Activated naive CD4-positive, alpha-beta T cell treated with anti-CD3 and anti-CD28 coated beads, Interleukin-2, amount 50 U/mL, for 16 hours (primary cell): Measurements from ENCODE around the gene LRRC19.

Experiments used
- DNase-seq: peaks from one replicate; pipeline ENCODE4 v3.0.0-alpha.2; 2020

LRRC19 gene

DNA sequence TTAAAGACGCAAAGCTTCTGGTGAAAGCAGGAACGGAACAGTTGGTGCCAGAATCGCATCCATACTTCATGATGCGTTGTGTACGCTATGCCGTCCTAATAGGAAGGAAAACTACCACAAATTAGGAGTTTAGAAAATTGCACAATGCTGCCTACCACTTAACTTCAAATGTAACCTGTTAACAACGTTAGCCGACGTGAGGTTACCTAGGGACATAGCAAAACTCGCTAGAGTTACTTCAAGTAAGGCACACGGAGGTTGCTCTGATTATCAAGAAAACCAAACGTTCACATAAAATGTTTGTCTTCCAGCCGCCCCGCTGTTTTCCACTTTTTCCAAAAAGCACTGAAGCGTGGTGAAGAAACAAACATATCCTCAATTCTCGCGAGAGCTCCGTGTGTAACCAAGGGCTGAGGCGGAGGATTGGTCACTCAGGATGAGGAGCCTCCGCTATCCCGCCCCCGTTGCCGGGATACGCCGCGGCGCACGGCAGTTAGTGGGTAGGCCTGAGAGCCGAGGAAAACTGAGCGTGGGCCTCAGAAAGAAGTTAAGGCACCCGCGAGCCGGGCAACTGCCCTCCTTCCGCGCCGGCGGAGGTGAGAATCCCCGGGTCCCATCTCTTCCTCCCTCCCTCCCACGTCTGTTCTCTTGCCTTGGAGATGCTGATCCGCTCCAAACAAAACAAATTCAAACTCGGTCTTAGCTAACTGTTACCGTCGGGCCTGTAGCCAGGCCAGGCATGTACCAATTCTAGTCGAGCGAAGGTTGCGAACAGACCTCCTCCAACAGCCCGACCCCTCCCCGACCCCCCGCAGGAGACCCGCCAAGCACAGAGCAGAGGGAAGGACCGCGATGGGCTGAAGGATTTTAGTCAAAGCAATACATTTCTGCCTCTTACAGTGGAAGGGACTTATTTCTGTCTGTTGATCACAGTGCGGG lies 49.3 kb downstream of the LRRC19 start, which contains the start of gene IFT74:
TSS of gene IFT74 (plus strand) at position 492 of the 939 bp plus-strand sequence. CDS start 5,556 bp downstream, outside the sequence.
- DNase-seq = peak; percentile 95

- no peak for DNase-seq
Observed at GRCh38 chr9:26955222-26955903, 50.1 kb downstream of the LRRC19 start.

DNA sequence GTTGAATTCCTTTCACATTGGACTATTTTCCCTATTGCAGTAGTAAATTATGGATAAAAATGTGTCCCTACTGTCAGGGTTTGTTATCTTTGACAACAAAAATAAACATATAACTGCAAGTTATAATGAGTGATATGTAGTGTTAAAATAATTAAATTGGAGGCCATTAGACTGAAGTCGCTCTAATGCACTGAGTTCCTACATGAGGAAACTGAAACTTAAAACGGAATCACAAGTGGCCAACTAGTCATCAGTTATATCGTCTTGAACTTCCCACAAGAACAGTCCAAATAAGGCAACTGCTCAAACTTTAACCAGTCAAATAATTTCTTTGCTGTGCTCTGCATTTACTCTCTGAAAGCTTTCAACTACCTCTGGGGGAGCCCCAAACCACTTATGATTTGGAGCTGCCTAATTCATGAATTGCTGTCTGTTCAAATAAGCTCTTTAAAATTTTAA lies 51.4 kb downstream of the LRRC19 start:
- DNase-seq = no peak

GRCh38 chr9:26951794-26952193 lies 53.7 kb downstream of the LRRC19 start:
- no peak for DNase-seq

- DNase-seq = no peak
Observed at GRCh38 chr9:26950521-26950920, 55.0 kb downstream of the LRRC19 start.

- no peak for DNase-seq
Observed at GRCh38 chr9:26949637-26950069, 55.8 kb downstream of the LRRC19 start.

DNA sequence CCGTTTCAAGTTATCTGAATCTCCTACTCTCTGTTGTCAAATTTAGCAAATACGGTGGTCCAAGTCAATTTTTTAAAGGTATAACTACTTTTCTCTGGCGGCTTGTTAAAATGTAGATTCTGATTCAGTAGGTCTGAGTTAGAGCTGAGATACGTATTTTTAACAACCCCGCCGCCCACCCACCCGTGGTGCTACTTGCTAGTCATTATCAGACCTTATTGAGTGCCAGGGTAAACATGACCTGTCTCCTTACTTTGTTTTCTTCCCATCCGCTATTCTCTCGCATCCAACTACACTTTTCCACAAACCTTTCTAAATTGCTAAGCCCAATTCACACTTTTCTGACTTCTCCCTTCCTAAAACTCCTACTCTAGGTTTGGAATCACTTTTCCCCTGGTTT lies 57.7 kb downstream of the LRRC19 start:
- DNase-seq = peak; percentile 53

GRCh38 chr9:26946753-26947727 lies 58.4 kb downstream of the LRRC19 start, which contains the start of gene PLAA:
Gene PLAA (minus strand): TSS chr9:26947242. CDS start chr9:26947045, 197 bp downstream.
- peak; percentile 86 for DNase-seq

- no peak for DNase-seq
Observed at GRCh38 chr9:26945591-26945990, 59.9 kb downstream of the LRRC19 start.
